Measurements from ENCODE around the gene PARM1. TPM values are rescaled to one million over a fixed set of nuclear protein-coding genes. Genes with fewer than 3 reads are reported as not detected.

Gene PARM1
- total and polyA plus RNA-seq, 2 experiments from 2014 or later: 4.9 to 10.4 TPM

DNA sequence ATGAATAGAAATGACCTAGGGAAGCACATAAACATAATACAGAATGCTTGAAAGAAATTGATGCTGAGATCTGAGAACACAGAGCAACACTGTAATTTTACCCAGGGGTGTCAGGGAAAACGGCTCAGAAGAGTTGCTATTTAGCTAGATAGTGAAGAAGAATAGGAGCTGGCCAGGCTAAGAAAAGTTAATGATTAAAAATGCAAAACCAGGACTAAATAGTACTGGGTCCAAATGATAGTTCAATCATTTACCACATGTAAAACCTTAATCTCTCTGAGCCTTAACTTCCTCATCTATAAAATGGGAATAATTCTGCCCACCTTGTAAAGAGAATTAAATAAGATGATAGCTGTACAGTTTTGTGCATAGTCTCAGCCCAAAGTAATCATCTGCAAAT, 97.1 kb downstream of the PARM1 start (continued):
- TF ChIP-seq, protein P1, sequence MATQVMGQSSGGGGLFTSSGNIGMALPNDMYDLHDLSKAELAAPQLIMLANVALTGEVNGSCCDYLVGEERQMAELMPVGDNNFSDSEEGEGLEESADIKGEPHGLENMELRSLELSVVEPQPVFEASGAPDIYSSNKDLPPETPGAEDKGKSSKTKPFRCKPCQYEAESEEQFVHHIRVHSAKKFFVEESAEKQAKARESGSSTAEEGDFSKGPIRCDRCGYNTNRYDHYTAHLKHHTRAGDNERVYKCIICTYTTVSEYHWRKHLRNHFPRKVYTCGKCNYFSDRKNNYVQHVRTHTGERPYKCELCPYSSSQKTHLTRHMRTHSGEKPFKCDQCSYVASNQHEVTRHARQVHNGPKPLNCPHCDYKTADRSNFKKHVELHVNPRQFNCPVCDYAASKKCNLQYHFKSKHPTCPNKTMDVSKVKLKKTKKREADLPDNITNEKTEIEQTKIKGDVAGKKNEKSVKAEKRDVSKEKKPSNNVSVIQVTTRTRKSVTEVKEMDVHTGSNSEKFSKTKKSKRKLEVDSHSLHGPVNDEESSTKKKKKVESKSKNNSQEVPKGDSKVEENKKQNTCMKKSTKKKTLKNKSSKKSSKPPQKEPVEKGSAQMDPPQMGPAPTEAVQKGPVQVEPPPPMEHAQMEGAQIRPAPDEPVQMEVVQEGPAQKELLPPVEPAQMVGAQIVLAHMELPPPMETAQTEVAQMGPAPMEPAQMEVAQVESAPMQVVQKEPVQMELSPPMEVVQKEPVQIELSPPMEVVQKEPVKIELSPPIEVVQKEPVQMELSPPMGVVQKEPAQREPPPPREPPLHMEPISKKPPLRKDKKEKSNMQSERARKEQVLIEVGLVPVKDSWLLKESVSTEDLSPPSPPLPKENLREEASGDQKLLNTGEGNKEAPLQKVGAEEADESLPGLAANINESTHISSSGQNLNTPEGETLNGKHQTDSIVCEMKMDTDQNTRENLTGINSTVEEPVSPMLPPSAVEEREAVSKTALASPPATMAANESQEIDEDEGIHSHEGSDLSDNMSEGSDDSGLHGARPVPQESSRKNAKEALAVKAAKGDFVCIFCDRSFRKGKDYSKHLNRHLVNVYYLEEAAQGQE (IDR thresholded peaks at IDR 0.05; ENCODE audit: unreplicated experiment): no peak
- TF ChIP-seq EZH2phosphoT487 (IDR thresholded peaks at IDR 0.05; ENCODE audit: unreplicated experiment): no peak
- no peak for TF ChIP-seq EZH2 (IDR thresholded peaks at IDR 0.05; ENCODE audit: low read depth, unreplicated experiment)

DNA sequence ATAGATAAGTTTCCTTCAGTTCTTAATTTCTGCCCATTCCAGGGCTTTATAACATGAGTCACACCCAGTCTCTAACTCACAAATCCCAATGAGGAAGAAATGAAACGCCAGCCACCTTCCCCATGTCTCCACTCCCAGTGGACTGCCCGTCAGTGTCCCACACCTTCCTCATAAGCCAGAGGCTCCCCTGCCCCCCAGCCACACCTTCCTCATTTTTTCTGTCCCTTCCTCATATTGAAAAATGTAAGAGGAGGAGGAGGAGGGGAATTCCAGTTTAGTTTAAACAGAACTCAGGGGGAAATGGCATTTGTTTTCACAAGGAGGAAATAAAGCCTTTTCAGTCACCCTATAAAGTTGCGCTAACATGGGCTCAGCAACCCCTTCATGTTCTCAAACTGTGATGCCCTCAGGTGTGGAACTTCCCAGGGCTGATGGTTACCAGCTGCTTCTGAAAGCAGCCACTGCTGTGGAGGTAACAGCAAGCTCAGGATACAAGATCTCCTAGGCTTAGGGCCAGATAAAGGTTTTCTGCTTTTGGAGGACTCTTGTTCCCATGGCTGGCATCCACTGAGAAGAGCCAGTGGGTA, 97.8 kb downstream of the PARM1 start:
- Mint-ChIP-seq H3K27ac (no peak overlapping the region), H3K4me1 (peaks cover 4% of the 10 kb centered on the region), H3K36me3 (ENCODE audit: low read depth) (no peaks in the 10 kb centered on the region), H3K4me3 (no peak overlapping the region), H3K27me3 (ENCODE audit: insufficient read depth, low read depth, poor library complexity) (no peaks in the 10 kb centered on the region), H3K9me3 (no peaks in the 10 kb centered on the region)
- ATAC-seq (no peak), DNase-seq (ENCODE audit: low spot score) (no peak)
- Histone ChIP-seq H3K79me2 (replicated peaks; ENCODE audit: insufficient read depth) (no peaks in the 10 kb centered on the region), H4K20me1 (replicated peaks; ENCODE audit: insufficient read depth) (no peaks in the 10 kb centered on the region), H3K9me2 (ENCODE audit: insufficient read depth) (no peaks in the 10 kb centered on the region), H3K4me3 (no peak overlapping the region), H3K27ac (ENCODE audit: low read depth) (no peak overlapping the region), H2AFZ (no peak overlapping the region), H3K4me2 (no peak overlapping the region), H3F3A (replicated peaks; ENCODE audit: low read depth) (no peaks in the 10 kb centered on the region), H3K4me1 (ENCODE audit: insufficient read depth) (no peaks in the 10 kb centered on the region), H3K36me3 (ENCODE audit: insufficient read depth) (no peaks in the 10 kb centered on the region), H3K27me3 (ENCODE audit: insufficient read depth) (no peaks in the 10 kb centered on the region)
- no peak for TF ChIP-seq CREB1 (CRISPR knock-in tag; IDR thresholded peaks at IDR 0.05; ENCODE audit: low read depth)
- TF ChIP-seq NANOG (IDR thresholded peaks at IDR 0.05; ENCODE audit: borderline replicate concordance): no peak
- no peak for TF ChIP-seq ZNF114 (CRISPR knock-in tag; IDR thresholded peaks at IDR 0.05)
- no peak for TF ChIP-seq ZNF331 (CRISPR knock-in tag; IDR thresholded peaks at IDR 0.05; ENCODE audit: low read depth)
- TF ChIP-seq, protein P1 (IDR thresholded peaks at IDR 0.05; ENCODE audit: unreplicated experiment): no peak
- no peak for TF ChIP-seq EZH2 (IDR thresholded peaks at IDR 0.05; ENCODE audit: low read depth, unreplicated experiment)
- no peak for TF ChIP-seq JUNB (IDR thresholded peaks at IDR 0.05; ENCODE audit: unreplicated experiment)
- TF ChIP-seq, protein P2, sequence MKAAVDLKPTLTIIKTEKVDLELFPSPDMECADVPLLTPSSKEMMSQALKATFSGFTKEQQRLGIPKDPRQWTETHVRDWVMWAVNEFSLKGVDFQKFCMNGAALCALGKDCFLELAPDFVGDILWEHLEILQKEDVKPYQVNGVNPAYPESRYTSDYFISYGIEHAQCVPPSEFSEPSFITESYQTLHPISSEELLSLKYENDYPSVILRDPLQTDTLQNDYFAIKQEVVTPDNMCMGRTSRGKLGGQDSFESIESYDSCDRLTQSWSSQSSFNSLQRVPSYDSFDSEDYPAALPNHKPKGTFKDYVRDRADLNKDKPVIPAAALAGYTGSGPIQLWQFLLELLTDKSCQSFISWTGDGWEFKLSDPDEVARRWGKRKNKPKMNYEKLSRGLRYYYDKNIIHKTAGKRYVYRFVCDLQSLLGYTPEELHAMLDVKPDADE (IDR thresholded peaks at IDR 0.05): no peak
- TF ChIP-seq, protein P3, sequence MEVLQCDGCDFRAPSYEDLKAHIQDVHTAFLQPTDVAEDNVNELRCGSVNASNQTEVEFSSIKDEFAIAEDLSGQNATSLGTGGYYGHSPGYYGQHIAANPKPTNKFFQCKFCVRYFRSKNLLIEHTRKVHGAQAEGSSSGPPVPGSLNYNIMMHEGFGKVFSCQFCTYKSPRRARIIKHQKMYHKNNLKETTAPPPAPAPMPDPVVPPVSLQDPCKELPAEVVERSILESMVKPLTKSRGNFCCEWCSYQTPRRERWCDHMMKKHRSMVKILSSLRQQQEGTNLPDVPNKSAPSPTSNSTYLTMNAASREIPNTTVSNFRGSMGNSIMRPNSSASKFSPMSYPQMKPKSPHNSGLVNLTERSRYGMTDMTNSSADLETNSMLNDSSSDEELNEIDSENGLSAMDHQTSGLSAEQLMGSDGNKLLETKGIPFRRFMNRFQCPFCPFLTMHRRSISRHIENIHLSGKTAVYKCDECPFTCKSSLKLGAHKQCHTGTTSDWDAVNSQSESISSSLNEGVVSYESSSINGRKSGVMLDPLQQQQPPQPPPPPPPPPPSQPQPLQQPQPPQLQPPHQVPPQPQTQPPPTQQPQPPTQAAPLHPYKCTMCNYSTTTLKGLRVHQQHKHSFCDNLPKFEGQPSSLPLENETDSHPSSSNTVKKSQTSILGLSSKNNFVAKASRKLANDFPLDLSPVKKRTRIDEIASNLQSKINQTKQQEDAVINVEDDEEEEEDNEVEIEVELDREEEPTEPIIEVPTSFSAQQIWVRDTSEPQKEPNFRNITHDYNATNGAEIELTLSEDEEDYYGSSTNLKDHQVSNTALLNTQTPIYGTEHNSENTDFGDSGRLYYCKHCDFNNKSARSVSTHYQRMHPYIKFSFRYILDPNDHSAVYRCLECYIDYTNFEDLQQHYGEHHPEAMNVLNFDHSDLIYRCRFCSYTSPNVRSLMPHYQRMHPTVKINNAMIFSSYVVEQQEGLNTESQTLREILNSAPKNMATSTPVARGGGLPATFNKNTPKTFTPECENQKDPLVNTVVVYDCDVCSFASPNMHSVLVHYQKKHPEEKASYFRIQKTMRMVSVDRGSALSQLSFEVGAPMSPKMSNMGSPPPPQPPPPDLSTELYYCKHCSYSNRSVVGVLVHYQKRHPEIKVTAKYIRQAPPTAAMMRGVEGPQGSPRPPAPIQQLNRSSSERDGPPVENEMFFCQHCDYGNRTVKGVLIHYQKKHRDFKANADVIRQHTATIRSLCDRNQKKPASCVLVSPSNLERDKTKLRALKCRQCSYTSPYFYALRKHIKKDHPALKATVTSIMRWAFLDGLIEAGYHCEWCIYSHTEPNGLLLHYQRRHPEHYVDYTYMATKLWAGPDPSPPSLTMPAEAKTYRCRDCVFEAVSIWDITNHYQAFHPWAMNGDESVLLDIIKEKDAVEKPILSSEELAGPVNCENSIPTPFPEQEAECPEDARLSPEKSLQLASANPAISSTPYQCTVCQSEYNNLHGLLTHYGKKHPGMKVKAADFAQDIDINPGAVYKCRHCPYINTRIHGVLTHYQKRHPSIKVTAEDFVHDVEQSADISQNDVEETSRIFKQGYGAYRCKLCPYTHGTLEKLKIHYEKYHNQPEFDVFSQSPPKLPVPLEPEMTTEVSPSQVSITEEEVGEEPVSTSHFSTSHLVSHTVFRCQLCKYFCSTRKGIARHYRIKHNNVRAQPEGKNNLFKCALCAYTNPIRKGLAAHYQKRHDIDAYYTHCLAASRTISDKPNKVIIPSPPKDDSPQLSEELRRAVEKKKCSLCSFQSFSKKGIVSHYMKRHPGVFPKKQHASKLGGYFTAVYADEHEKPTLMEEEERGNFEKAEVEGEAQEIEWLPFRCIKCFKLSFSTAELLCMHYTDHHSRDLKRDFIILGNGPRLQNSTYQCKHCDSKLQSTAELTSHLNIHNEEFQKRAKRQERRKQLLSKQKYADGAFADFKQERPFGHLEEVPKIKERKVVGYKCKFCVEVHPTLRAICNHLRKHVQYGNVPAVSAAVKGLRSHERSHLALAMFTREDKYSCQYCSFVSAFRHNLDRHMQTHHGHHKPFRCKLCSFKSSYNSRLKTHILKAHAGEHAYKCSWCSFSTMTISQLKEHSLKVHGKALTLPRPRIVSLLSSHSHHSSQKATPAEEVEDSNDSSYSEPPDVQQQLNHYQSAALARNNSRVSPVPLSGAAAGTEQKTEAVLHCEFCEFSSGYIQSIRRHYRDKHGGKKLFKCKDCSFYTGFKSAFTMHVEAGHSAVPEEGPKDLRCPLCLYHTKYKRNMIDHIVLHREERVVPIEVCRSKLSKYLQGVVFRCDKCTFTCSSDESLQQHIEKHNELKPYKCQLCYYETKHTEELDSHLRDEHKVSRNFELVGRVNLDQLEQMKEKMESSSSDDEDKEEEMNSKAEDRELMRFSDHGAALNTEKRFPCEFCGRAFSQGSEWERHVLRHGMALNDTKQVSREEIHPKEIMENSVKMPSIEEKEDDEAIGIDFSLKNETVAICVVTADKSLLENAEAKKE (CRISPR knock-in tag; IDR thresholded peaks at IDR 0.05): no peak
- TF ChIP-seq EZH2phosphoT487 (IDR thresholded peaks at IDR 0.05; ENCODE audit: unreplicated experiment): no peak
